K562 (cell line): ENCODE results near the gene STRA6. TPM values are rescaled to one million over a fixed set of nuclear protein-coding genes. Genes with fewer than 3 reads are reported as not detected.

Experiments used
- CAMTA2 ChIP-seq: fragments of 250-450 bp; sonication (Bioruptor Pico); conservative IDR thresholded peaks from 2 replicates; pipeline ENCODE4 v1.5.1; 2022
- CREB3 ChIP-seq: fragments of 450-650 bp; conservative IDR thresholded peaks from 2 replicates; pipeline ENCODE4 v1.6.1; 2016; ENCODE audit warnings: missing genetic modification characterization, low read depth, mild to moderate bottlenecking, missing compliant biosample characterization, moderate library complexity
- HOXB6 ChIP-seq: fragments of 250-450 bp; sonication (Bioruptor Pico); IDR thresholded peaks from 2 replicates; pipeline ENCODE4 v1.5.1; 2022; ENCODE audit warnings: mild to moderate bottlenecking, borderline replicate concordance
- MCM7 ChIP-seq, 2 experiments: fragments of 450-650 bp; IDR thresholded peaks; 2 replicates each; pipeline ENCODE4 v1.6.1; 2016 to 2018
- PPARD ChIP-seq: fragments of 250-450 bp; sonication (Bioruptor Pico); IDR thresholded peaks from 2 replicates; pipeline ENCODE4 v1.8.0; 2022; ENCODE audit warnings: inconsistent platforms, mild to moderate bottlenecking, moderate library complexity
- SPI1 ChIP-seq: IDR thresholded peaks from 2 replicates; pipeline ENCODE4 v1.6.1; 2011; ENCODE audit warnings: low read depth, low read length, control low read depth, borderline replicate concordance
- STAG1 ChIP-seq: sonication (generic); formaldehyde crosslinking; IDR thresholded peaks from 2 replicates; pipeline ENCODE4 v1.5.0; 2020; ENCODE audit warnings: missing genetic modification reagents, borderline replicate concordance
- TAF9B ChIP-seq: fragments of 450-650 bp; IDR thresholded peaks from 2 replicates; pipeline ENCODE4 v1.6.1; 2018; ENCODE audit warnings: mild to moderate bottlenecking; ENCODE audit not compliant: partially characterized antibody
- TFAM ChIP-seq: fragments of 250-450 bp; sonication (Bioruptor Pico); conservative IDR thresholded peaks from 2 replicates; pipeline ENCODE4 v1.5.0; 2021; ENCODE audit warnings: mild to moderate bottlenecking, moderate library complexity
- ZC3H11A ChIP-seq: IDR thresholded peaks from 2 replicates; pipeline ENCODE4 v1.6.1; 2012; ENCODE audit warnings: low read depth, low read length, improper control_type of control experiment
- ZFP30 ChIP-seq: fragments of 250-450 bp; sonication (Bioruptor Pico); IDR thresholded peaks from 2 replicates; pipeline ENCODE4 v1.8.0; 2022; ENCODE audit warnings: moderate library complexity, mild to moderate bottlenecking, inconsistent platforms, borderline replicate concordance
- ZNF407 ChIP-seq: fragments of 450-650 bp; IDR thresholded peaks from 2 replicates; pipeline ENCODE4 v1.6.1; 2016; ENCODE audit warnings: low read depth
- polyA plus RNA-seq, 8 experiments: library from polyadenylated mRNA; depleted of rRNA in 4 of 8; stranded (reverse) in 5 of 8; unstranded in 3 of 8; fragments of >200 nt; fragmentation: Nextera tagmentation in 2 of 8; fragmentation: Illumina TruSeq in 1 of 8; extraction: Ambion mirVana in 2 of 8; extraction: Trizol in 1 of 8; gene quantifications; 2 replicates each; pipeline versions ENCODE4 v1.2.1 to v1.2.3, GENCODE V29; 2011 to 2014; ENCODE audit warnings: inconsistent platforms in 1 of 8, missing spikeins in 1 of 8
- total RNA-seq, 7 experiments: library from RNA; depleted of rRNA in 6 of 7; stranded (reverse); fragments of >200 nt in 6 of 7; fragmentation: Illumina TruSeq in 2 of 7; extraction: Trizol in 2 of 7; gene quantifications; 2 replicates each; pipeline versions ENCODE4 v1.2.1 to v1.2.3, GENCODE V29; 2011 to 2021; ENCODE audit warnings: low replicate concordance in 1 of 7
- TF ChIP-seq, protein P1 (sequence below): fragments of 450-650 bp; IDR thresholded peaks from 2 replicates; pipeline ENCODE4 v1.7.0; 2016; ENCODE audit warnings: borderline replicate concordance
- TF ChIP-seq, protein P2 (sequence below): sonication (generic); formaldehyde crosslinking; IDR thresholded peaks from 2 replicates; pipeline ENCODE4 v1.8.1; 2023; ENCODE audit warnings: mild to moderate bottlenecking, missing genetic modification reagents

The STRA6 gene
- total and polyA plus RNA-seq, 9 of the 15 experiments (the other 6 are each of a cell fraction or from before 2014, with no cell fraction given) = 0.04 to 2.0 (median 0.43) TPM; not detected in 2

- TF ChIP-seq, protein P1, sequence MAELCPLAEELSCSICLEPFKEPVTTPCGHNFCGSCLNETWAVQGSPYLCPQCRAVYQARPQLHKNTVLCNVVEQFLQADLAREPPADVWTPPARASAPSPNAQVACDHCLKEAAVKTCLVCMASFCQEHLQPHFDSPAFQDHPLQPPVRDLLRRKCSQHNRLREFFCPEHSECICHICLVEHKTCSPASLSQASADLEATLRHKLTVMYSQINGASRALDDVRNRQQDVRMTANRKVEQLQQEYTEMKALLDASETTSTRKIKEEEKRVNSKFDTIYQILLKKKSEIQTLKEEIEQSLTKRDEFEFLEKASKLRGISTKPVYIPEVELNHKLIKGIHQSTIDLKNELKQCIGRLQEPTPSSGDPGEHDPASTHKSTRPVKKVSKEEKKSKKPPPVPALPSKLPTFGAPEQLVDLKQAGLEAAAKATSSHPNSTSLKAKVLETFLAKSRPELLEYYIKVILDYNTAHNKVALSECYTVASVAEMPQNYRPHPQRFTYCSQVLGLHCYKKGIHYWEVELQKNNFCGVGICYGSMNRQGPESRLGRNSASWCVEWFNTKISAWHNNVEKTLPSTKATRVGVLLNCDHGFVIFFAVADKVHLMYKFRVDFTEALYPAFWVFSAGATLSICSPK = no peak
- TF ChIP-seq ZC3H11A (no peak), ZFP30 (CRISPR knock-in tag) (no peak), HOXB6 (CRISPR knock-in tag) (no peak), STAG1 (CRISPR knock-in tag) (no peak), TAF9B (no peak), MCM7 (IDR thresholded peaks at IDR 0.05) (no peak), TFAM (CRISPR knock-in tag) (no peak), SPI1 (no peak), CAMTA2 (no peak), CREB3 (tag) (no peak), ZNF407 (no peak), PPARD (CRISPR knock-in tag) (no peak)
- TF ChIP-seq, protein P2, sequence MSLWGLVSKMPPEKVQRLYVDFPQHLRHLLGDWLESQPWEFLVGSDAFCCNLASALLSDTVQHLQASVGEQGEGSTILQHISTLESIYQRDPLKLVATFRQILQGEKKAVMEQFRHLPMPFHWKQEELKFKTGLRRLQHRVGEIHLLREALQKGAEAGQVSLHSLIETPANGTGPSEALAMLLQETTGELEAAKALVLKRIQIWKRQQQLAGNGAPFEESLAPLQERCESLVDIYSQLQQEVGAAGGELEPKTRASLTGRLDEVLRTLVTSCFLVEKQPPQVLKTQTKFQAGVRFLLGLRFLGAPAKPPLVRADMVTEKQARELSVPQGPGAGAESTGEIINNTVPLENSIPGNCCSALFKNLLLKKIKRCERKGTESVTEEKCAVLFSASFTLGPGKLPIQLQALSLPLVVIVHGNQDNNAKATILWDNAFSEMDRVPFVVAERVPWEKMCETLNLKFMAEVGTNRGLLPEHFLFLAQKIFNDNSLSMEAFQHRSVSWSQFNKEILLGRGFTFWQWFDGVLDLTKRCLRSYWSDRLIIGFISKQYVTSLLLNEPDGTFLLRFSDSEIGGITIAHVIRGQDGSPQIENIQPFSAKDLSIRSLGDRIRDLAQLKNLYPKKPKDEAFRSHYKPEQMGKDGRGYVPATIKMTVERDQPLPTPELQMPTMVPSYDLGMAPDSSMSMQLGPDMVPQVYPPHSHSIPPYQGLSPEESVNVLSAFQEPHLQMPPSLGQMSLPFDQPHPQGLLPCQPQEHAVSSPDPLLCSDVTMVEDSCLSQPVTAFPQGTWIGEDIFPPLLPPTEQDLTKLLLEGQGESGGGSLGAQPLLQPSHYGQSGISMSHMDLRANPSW (CRISPR knock-in tag) = no peak
Measured at GRCh38 chr15:74214324-74215021, 11.9 kb upstream of the STRA6 start (continued).
